Hepatocyte (in vitro differentiated cells): ENCODE measurements around the gene TRIM37. TPM values are rescaled to one million over a fixed set of nuclear protein-coding genes. Genes with fewer than 3 reads are reported as not detected.
"Not testable (repeated sequence)": the region's sequence is repeated elsewhere in the genome, so short reads cannot be mapped to it uniquely, and the experiment has no call there.

Experiments
- DNase-seq: peaks from one replicate; pipeline ENCODE4 v3.0.0-alpha.2; 2016; ENCODE audit warnings: low spot score
- H2AFZ ChIP-seq: fragments of 200-600 bp; sonication (generic); 2 replicates; pipeline ENCODE4 v1.6.0; 2016; ENCODE audit warnings: antibody characterized with exemption, mild to moderate bottlenecking
- H3K27ac ChIP-seq: fragments of 200-600 bp; sonication (generic); 2 replicates; pipeline ENCODE4 v1.5.1; 2016; ENCODE audit warnings: mild to moderate bottlenecking
- H3K27me3 ChIP-seq: fragments of 200-600 bp; sonication (generic); 2 replicates; pipeline ENCODE4 v1.6.1; 2016
- H3K36me3 ChIP-seq: fragments of 200-600 bp; sonication (generic); replicated peaks from 2 replicates; pipeline ENCODE4 v1.5.1; 2016; ENCODE audit warnings: low read depth; ENCODE audit not compliant: insufficient read depth
- H3K4me1 ChIP-seq: fragments of 200-600 bp; sonication (generic); 2 replicates; pipeline ENCODE4 v1.5.1; 2016; ENCODE audit warnings: mild to moderate bottlenecking, moderate library complexity; ENCODE audit not compliant: insufficient read depth
- H3K4me2 ChIP-seq: fragments of 200-600 bp; sonication (generic); 2 replicates; pipeline ENCODE4 v1.6.0; 2016
- H3K4me3 ChIP-seq: fragments of 200-600 bp; sonication (generic); 2 replicates; pipeline ENCODE4 v1.5.1; 2016; ENCODE audit warnings: mild to moderate bottlenecking
- H3K79me2 ChIP-seq: fragments of 200-600 bp; sonication (generic); 2 replicates; pipeline ENCODE4 v1.6.0; 2017; ENCODE audit warnings: mild to moderate bottlenecking
- H3K9me2 ChIP-seq: fragments of 200-600 bp; sonication (generic); replicated peaks from 2 replicates; pipeline ENCODE4 v1.6.0; 2017; ENCODE audit warnings: mild to moderate bottlenecking; ENCODE audit not compliant: insufficient read depth
- H3K9me3 ChIP-seq: fragments of 200-600 bp; sonication (generic); 2 replicates; pipeline ENCODE4 v1.5.1; 2016; ENCODE audit warnings: low read depth, mild to moderate bottlenecking
- H4K20me1 ChIP-seq: fragments of 200-600 bp; sonication (generic); 2 replicates; pipeline ENCODE4 v1.6.0; 2016; ENCODE audit warnings: mild to moderate bottlenecking; ENCODE audit not compliant: insufficient read depth, poor library complexity, severe bottlenecking
- CTCF ChIP-seq: fragments of 200-600 bp; sonication (generic); IDR thresholded peaks from 2 replicates; pipeline ENCODE4 v1.5.1; 2016; ENCODE audit warnings: antibody characterized with exemption, mild to moderate bottlenecking; ENCODE audit not compliant: poor library complexity
- EZH2 ChIP-seq: fragments of 200-600 bp; sonication (generic); IDR thresholded peaks from 2 replicates; pipeline ENCODE4 v1.6.1; 2016; ENCODE audit warnings: antibody characterized with exemption, mild to moderate bottlenecking, borderline replicate concordance
- EZH2phosphoT487 ChIP-seq: fragments of 200-600 bp; sonication (generic); IDR thresholded peaks from one replicate; pipeline ENCODE4 v1.6.1; 2018; ENCODE audit warnings: antibody characterized with exemption, mild to moderate bottlenecking, low read depth, moderate library complexity; ENCODE audit not compliant: unreplicated experiment, severe bottlenecking
- WGBS: methylation state at CpG from one replicate; pipeline ENCODE4 v1.1.6; 2016; ENCODE audit warnings: low lambda C conversion rate; ENCODE audit errors: missing lambda C conversion rate; 5-methylcytosine and 5-hydroxymethylcytosine counted together
- polyA plus RNA-seq: library from polyadenylated mRNA; unstranded; fragments of >200 nt; fragmentation: Nextera tagmentation; extraction: Ambion mirVana; gene quantifications from 2 replicates; pipeline ENCODE4 v1.2.1, GENCODE V29; 2016
- total RNA-seq: library from RNA; depleted of rRNA; stranded (reverse); fragments of >200 nt; gene quantifications from 2 replicates; pipeline ENCODE4 v1.2.3, GENCODE V29; 2014

Gene TRIM37
- total and polyA plus RNA-seq, 2 experiments from 2014 or later: 9.7 to 20.3 TPM

- no peak for DNase-seq
- Histone ChIP-seq H4K20me1 (no peaks in the 10 kb centered on the region), H3K36me3 (no peaks in the 10 kb centered on the region), H3K4me3 (no peak overlapping the region), H3K79me2 (no peaks in the 10 kb centered on the region), H3K9me2 (no peaks in the 10 kb centered on the region), H3K27ac (no peak overlapping the region), H3K4me2 (no peak overlapping the region), H3K27me3 (no peaks in the 10 kb centered on the region), H2AFZ (no peak overlapping the region), H3K4me1 (no peaks in the 10 kb centered on the region), H3K9me3 (no peaks in the 10 kb centered on the region)
- WGBS: 91% methylated on average over 3 of the region's 3 CpGs
- TF ChIP-seq CTCF (no peak), EZH2phosphoT487 (no peak), EZH2 (no peak)
Measured at GRCh38 chr17:58965221-58965620, 141.5 kb downstream of the TRIM37 start.

GRCh38 chr17:58960068-58960467 is 146.6 kb downstream of the TRIM37 start:
- peak; percentile 50 for DNase-seq
- H2AFZ ChIP-seq: no peak overlapping the region

GRCh38 chr17:58957725-58958073 is 149.0 kb downstream of the TRIM37 start:
- not testable (repeated sequence) for H3K9me2 ChIP-seq, DNase-seq, H3K27ac ChIP-seq, H4K20me1 ChIP-seq, H3K4me2 ChIP-seq, H3K4me3 ChIP-seq, H3K79me2 ChIP-seq, H3K4me1 ChIP-seq, H2AFZ ChIP-seq, H3K36me3 ChIP-seq, H3K27me3 ChIP-seq, H3K9me3 ChIP-seq
- WGBS: 93% methylated on average over 1 of the region's 1 CpG

More at GRCh38 chr17:58960068-58960467, 146.6 kb downstream of the TRIM37 start:
- no peaks in the 10 kb centered on the region for H3K36me3 ChIP-seq
- TF ChIP-seq EZH2 (no peak), CTCF (peak; percentile 25), EZH2phosphoT487 (no peak)
- H3K9me3 ChIP-seq: no peaks in the 10 kb centered on the region
- no peak overlapping the region for H3K27ac ChIP-seq
- no peak overlapping the region for H3K4me2 ChIP-seq
- H3K27me3 ChIP-seq: no peaks in the 10 kb centered on the region
- H3K9me2 ChIP-seq: no peaks in the 10 kb centered on the region
- H4K20me1 ChIP-seq: no peaks in the 10 kb centered on the region
- no peak overlapping the region for H3K4me3 ChIP-seq
- H3K4me1 ChIP-seq: no peaks in the 10 kb centered on the region
- H3K79me2 ChIP-seq: no peaks in the 10 kb centered on the region

GRCh38 chr17:58956997-58957724 is 149.5 kb downstream of the TRIM37 start:
- TF ChIP-seq CTCF (no peak), EZH2phosphoT487 (no peak), EZH2 (no peak)
- 73% methylated on average over 2 of the region's 2 CpGs for WGBS

GRCh38 chr17:58954358-58954757 is 152.3 kb downstream of the TRIM37 start:
- H3K4me1 ChIP-seq, H3K36me3 ChIP-seq, DNase-seq, H3K27me3 ChIP-seq, H2AFZ ChIP-seq, H4K20me1 ChIP-seq, H3K4me3 ChIP-seq, H3K79me2 ChIP-seq, H3K4me2 ChIP-seq, H3K27ac ChIP-seq, H3K9me2 ChIP-seq: not testable (repeated sequence)
- 82% methylated on average over 2 of the region's 2 CpGs for WGBS
- H3K9me3 ChIP-seq: peaks cover 11% of the 10 kb centered on the region

More at GRCh38 chr17:58956997-58957724, 149.5 kb downstream of the TRIM37 start:
- Histone ChIP-seq H3K4me1 (no peaks in the 10 kb centered on the region), H3K79me2 (no peaks in the 10 kb centered on the region), H2AFZ (no peak overlapping the region), H4K20me1 (no peaks in the 10 kb centered on the region), H3K4me3 (no peak overlapping the region), H3K4me2 (no peak overlapping the region), H3K27ac (no peak overlapping the region), H3K27me3 (no peaks in the 10 kb centered on the region), H3K9me2 (no peaks in the 10 kb centered on the region), H3K36me3 (no peaks in the 10 kb centered on the region), H3K9me3 (no peaks in the 10 kb centered on the region)
- DNase-seq: no peak
